Stomach (tissue), 4 donors: ENCODE data around the gene RUFY1.

Experiments used
- EP300 ChIP-seq: sonication (generic); formaldehyde crosslinking; IDR thresholded peaks from one replicate; pipeline ENCODE4 v1.6.1; 2017; ENCODE audit warnings: antibody characterized with exemption
- POLR2A ChIP-seq, 4 donors: fragments of 450-650 bp; IDR thresholded peaks; one replicate each; pipeline ENCODE4 v1.6.1; 2016; ENCODE audit warnings: antibody characterized with exemption in 4 of 4, control low read depth in 2 of 4, mild to moderate bottlenecking in 1 of 4, moderate library complexity in 1 of 4
- POLR2AphosphoS5 ChIP-seq, 3 donors: sonication (generic); formaldehyde crosslinking; IDR thresholded peaks; one replicate each; pipeline ENCODE4 v1.6.1; 2016; ENCODE audit warnings: antibody characterized with exemption in 3 of 3
- TF ChIP-seq, protein P1 (sequence below), 7 experiments: fragments of 450-650 bp in 4 of 7; fragments of 200-600 bp in 3 of 7; sonication (generic) in 3 of 7; IDR thresholded peaks; one replicate each; pipeline ENCODE4 v1.5.1; 2016 to 2019; ENCODE audit warnings: antibody characterized with exemption in 7 of 7, control low read depth in 2 of 7, mild to moderate bottlenecking in 1 of 7

DNA sequence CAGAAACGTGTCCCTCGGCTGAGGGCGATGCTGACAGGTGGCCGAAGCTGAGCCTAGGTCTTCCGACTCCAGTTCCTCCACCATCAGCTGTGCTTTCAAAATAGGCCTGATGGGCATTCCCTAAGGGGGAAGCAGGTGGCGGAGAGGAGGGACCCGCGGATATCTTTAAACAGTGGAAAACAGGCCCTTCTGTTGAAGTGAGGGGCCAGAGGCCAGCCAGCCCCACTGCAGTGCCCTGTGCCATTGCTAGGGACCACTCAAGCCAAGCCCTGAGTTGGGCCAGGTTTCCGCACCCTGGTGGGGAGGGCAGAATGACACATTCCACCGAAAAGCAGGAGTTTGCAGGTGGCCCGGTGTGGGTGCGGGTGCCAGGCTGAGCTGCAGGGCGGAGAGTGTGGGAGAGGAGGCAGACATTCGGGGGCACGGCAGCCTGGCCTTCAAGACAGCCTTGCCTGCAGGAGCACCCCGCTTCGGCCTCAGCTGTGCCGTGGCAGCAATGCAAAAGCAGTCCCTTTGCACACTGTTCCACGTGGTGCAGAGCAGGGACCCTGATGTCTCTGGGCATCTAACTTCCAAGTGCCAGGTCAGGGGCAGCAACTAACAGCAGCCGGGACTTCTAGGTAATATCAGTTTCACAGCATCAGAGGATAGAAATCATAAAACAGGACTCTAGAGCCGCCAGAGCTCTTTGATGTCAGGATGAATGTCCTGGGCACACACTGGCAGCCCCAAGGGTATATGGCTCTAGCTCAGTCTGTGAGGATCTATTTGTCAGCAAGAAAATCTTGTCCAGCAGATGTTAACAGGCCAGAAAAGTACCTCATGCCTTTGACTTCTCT lies 55.9 kb downstream of the RUFY1 start:
- TF ChIP-seq, protein P1, sequence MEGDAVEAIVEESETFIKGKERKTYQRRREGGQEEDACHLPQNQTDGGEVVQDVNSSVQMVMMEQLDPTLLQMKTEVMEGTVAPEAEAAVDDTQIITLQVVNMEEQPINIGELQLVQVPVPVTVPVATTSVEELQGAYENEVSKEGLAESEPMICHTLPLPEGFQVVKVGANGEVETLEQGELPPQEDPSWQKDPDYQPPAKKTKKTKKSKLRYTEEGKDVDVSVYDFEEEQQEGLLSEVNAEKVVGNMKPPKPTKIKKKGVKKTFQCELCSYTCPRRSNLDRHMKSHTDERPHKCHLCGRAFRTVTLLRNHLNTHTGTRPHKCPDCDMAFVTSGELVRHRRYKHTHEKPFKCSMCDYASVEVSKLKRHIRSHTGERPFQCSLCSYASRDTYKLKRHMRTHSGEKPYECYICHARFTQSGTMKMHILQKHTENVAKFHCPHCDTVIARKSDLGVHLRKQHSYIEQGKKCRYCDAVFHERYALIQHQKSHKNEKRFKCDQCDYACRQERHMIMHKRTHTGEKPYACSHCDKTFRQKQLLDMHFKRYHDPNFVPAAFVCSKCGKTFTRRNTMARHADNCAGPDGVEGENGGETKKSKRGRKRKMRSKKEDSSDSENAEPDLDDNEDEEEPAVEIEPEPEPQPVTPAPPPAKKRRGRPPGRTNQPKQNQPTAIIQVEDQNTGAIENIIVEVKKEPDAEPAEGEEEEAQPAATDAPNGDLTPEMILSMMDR (IDR thresholded peaks at IDR 0.05), result no peak
- no peak for TF ChIP-seq POLR2AphosphoS5 (IDR thresholded peaks at IDR 0.05)
- no peak for TF ChIP-seq POLR2A (IDR thresholded peaks at IDR 0.05)
- TF ChIP-seq EP300, result no peak
